H9 (cell line): ENCODE data around the gene GRK4. TPM values are rescaled to one million over a fixed set of nuclear protein-coding genes. Genes with fewer than 3 reads are reported as not detected.
A peak's percentile ranks its signal among the peaks of the same experiment; 100 is the strongest.

Experiments used
- DNase-seq: peaks from one replicate; pipeline ENCODE4 v3.0.0-alpha.2; 2017
- H2AFZ ChIP-seq: one replicate; pipeline ENCODE4 v1.6.1; 2013; ENCODE audit warnings: mild to moderate bottlenecking, low read length, control low read depth, moderate library complexity
- H2AK5ac ChIP-seq: 2 replicates; pipeline ENCODE4 v1.6.1; 2013; ENCODE audit warnings: low read length, control low read depth, mixed read lengths; ENCODE audit not compliant: insufficient read length
- H2BK120ac ChIP-seq: one replicate; pipeline ENCODE4 v1.6.1; 2013; ENCODE audit warnings: low read depth, mild to moderate bottlenecking, low read length, control low read depth, inconsistent platforms; ENCODE audit not compliant: poor library complexity, severe bottlenecking
- H2BK12ac ChIP-seq: 2 replicates; pipeline ENCODE4 v1.6.1; 2013; ENCODE audit warnings: low read length, control low read depth, mixed read lengths, low read depth; ENCODE audit not compliant: insufficient read length
- H2BK15ac ChIP-seq: 2 replicates; pipeline ENCODE4 v1.6.1; 2013; ENCODE audit warnings: low read depth, low read length, control low read depth
- H2BK20ac ChIP-seq: one replicate; pipeline ENCODE4 v1.6.1; 2013; ENCODE audit warnings: low read depth, mild to moderate bottlenecking, low read length, control low read depth, inconsistent platforms; ENCODE audit not compliant: poor library complexity, severe bottlenecking
- H2BK5ac ChIP-seq: 2 replicates; pipeline ENCODE4 v1.6.1; 2013; ENCODE audit warnings: low read length, control low read depth, mixed read lengths; ENCODE audit not compliant: insufficient read length
- H3K14ac ChIP-seq: 2 replicates; pipeline ENCODE4 v1.6.1; 2013; ENCODE audit warnings: low read length, control low read depth; ENCODE audit not compliant: insufficient read depth
- H3K18ac ChIP-seq: 2 replicates; pipeline ENCODE4 v1.6.1; 2013; ENCODE audit warnings: low read depth, mild to moderate bottlenecking, mixed read lengths, low read length, control low read depth; ENCODE audit not compliant: insufficient read length
- H3K23ac ChIP-seq: 2 replicates; pipeline ENCODE4 v1.6.1; 2013; ENCODE audit warnings: low read length, control low read depth, mixed read lengths, low read depth; ENCODE audit not compliant: insufficient read length
- H3K23me2 ChIP-seq: 2 replicates; pipeline ENCODE4 v1.6.1; 2013; ENCODE audit warnings: low read depth, mild to moderate bottlenecking, mixed read lengths, low read length, control low read depth; ENCODE audit not compliant: insufficient read length, poor library complexity, severe bottlenecking
- H3K27ac ChIP-seq: 2 replicates; pipeline ENCODE4 v1.5.1; 2013; ENCODE audit warnings: low read length, control low read depth, mixed read lengths, low read depth; ENCODE audit not compliant: insufficient read length
- H3K27me3 ChIP-seq: 2 replicates; pipeline ENCODE4 v1.6.1; 2013; ENCODE audit warnings: low read length, control low read depth, inconsistent platforms; ENCODE audit not compliant: insufficient read depth
- H3K4ac ChIP-seq: 2 replicates; pipeline ENCODE4 v1.6.1; 2013; ENCODE audit warnings: low read depth, mild to moderate bottlenecking, control low read depth, inconsistent platforms, low read length, moderate library complexity
- H3K4me1 ChIP-seq: 2 replicates; pipeline ENCODE4 v1.6.1; 2013; ENCODE audit warnings: low read length, control low read depth, inconsistent platforms; ENCODE audit not compliant: insufficient read depth
- H3K4me2 ChIP-seq: 2 replicates; pipeline ENCODE4 v1.6.1; 2013; ENCODE audit warnings: low read length, control low read depth, mixed read lengths; ENCODE audit not compliant: insufficient read length, insufficient read depth
- H3K56ac ChIP-seq: 2 replicates; pipeline ENCODE4 v1.6.1; 2013; ENCODE audit warnings: low read depth, mild to moderate bottlenecking, mixed read lengths, low read length, control low read depth; ENCODE audit not compliant: insufficient read length
- H3K79me1 ChIP-seq: 2 replicates; pipeline ENCODE4 v1.6.1; 2013; ENCODE audit warnings: low read depth, mild to moderate bottlenecking, moderate library complexity, low read length, control low read depth, inconsistent platforms; ENCODE audit not compliant: insufficient read depth, poor library complexity, severe bottlenecking
- H3K79me2 ChIP-seq: 2 replicates; pipeline ENCODE4 v1.6.1; 2013; ENCODE audit warnings: low read length, control low read depth, inconsistent platforms; ENCODE audit not compliant: insufficient read depth
- H3K9ac ChIP-seq: 2 replicates; pipeline ENCODE4 v1.6.1; 2013; ENCODE audit warnings: low read length, control low read depth, mixed read lengths; ENCODE audit not compliant: insufficient read length; ENCODE audit errors: extremely low read depth
- H3K9me3 ChIP-seq: one replicate; pipeline ENCODE4 v1.6.1; 2013; ENCODE audit warnings: low read depth, low read length, inconsistent platforms; ENCODE audit not compliant: control insufficient read depth
- H3T11ph ChIP-seq: one replicate; pipeline ENCODE4 v1.6.1; 2013; ENCODE audit warnings: mild to moderate bottlenecking, low read length, control low read depth, inconsistent platforms
- H4K20me1 ChIP-seq: one replicate; pipeline ENCODE4 v1.6.1; 2013; ENCODE audit not compliant: control insufficient read depth, insufficient read length, insufficient read depth
- H4K5ac ChIP-seq: 2 replicates; pipeline ENCODE4 v1.6.1; 2013; ENCODE audit warnings: low read depth, mild to moderate bottlenecking, mixed read lengths, low read length, control low read depth; ENCODE audit not compliant: insufficient read length
- H4K8ac ChIP-seq: replicated peaks from 2 replicates; pipeline ENCODE4 v1.6.1; 2013; ENCODE audit warnings: low read length, control low read depth, mixed read lengths, low read depth; ENCODE audit not compliant: insufficient read length
- H4K91ac ChIP-seq: 2 replicates; pipeline ENCODE4 v1.6.1; 2013; ENCODE audit warnings: low read depth, mild to moderate bottlenecking, moderate library complexity, mixed read lengths, low read length, control low read depth; ENCODE audit not compliant: insufficient read length
- H3K27ac Mint-ChIP-seq, 3 experiments: 2 replicates in 2 of 3; 3 replicates in 1 of 3; pipeline ENCODE4 v1.8.0; 2020 to 2021; ENCODE audit warnings: mixed read lengths in 3 of 3, mild to moderate bottlenecking in 1 of 3, moderate library complexity in 1 of 3
- H3K27me3 Mint-ChIP-seq: 2 replicates; pipeline ENCODE4 v1.8.0; 2021; ENCODE audit warnings: low read depth, mild to moderate bottlenecking, moderate library complexity, mixed read lengths
- H3K36me3 Mint-ChIP-seq, 3 experiments: 2 replicates in 2 of 3; 3 replicates in 1 of 3; pipeline ENCODE4 v1.8.0; 2020 to 2021; ENCODE audit warnings: low read depth in 3 of 3, mixed read lengths in 3 of 3; ENCODE audit not compliant: insufficient read depth in 1 of 3
- H3K4me1 Mint-ChIP-seq, 2 experiments: 2 replicates each; pipeline ENCODE4 v1.8.0; 2020; ENCODE audit warnings: mixed read lengths in 2 of 2
- H3K4me3 Mint-ChIP-seq, 2 experiments: 2 replicates in 1 of 2; 3 replicates in 1 of 2; pipeline ENCODE4 v1.8.0; 2020 to 2021; ENCODE audit warnings: mild to moderate bottlenecking in 2 of 2, mixed read lengths in 2 of 2, moderate library complexity in 1 of 2
- H3K9me3 Mint-ChIP-seq, 2 experiments: 2 replicates in 1 of 2; 3 replicates in 1 of 2; pipeline ENCODE4 v1.8.0; 2020; ENCODE audit warnings: mild to moderate bottlenecking in 2 of 2, mixed read lengths in 2 of 2, moderate library complexity in 1 of 2
- CTCF ChIP-seq: fragments of 200-600 bp; sonication (generic); conservative IDR thresholded peaks from 3 replicates; pipeline ENCODE4 v1.8.0; 2021; ENCODE audit warnings: antibody characterized with exemption, mild to moderate bottlenecking
- WGBS: extraction: QIAGEN DNeasy Blood & Tissue Kit; methylation state at CpG from one replicate; pipeline ENCODE4 v1.1.7; 2013; ENCODE audit warnings: missing lambda C conversion rate, low lambda C conversion rate, mixed read lengths; ENCODE audit not compliant: insufficient read length; ENCODE audit errors: extremely low coverage; 5-methylcytosine and 5-hydroxymethylcytosine counted together
- total RNA-seq: library from RNA; stranded (reverse); gene quantifications from 2 replicates; pipeline ENCODE4 v1.2.1, GENCODE V29; 2021

The GRK4 gene
- total RNA-seq, 1 experiment from 2014 or later: 4.8 TPM

DNA sequence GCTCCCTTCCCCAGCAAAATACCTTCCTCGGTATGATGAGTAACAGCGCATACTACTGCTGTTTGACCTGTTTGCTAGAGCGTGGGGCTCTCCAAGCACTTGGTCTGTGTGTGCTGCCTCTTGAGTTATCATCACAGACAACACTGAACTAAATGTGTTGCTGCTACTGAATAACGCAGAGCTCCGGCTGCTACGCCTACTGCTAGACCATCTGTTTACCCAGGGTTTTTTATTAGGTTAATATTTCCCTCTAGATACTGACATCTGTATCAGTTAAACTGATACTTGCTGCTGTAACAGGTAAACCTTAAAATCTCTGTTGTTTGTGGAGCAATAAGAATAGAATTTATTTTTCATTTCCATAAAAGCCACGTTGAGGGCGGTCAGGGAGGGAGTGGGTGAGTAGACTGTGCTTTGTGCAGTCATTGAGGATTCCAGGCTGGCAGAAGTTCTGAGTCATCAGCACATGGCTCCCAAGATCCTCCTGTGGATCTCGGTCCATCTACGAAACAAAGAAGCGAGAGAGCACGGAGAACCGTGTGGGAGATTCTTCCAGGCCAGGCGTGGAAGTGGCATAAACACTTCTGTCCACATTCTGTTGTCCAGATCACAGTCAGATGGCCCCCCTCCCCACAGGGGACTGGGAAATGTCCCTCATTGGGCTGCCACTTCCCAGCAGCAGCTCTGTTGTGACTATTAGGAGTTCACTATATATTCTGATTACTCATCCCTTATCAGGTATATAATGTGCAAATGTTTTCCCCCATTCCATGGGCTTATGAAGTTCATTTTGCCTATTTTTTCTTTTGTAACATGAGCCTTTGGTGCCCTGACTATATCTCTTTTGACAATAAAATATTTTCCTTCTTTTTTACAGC lies 14.1 kb downstream of the GRK4 start:
- Histone ChIP-seq H3K4me2 (no peak overlapping the region), H3K4ac (no peak overlapping the region)

More for the DNA sequence above, 14.1 kb downstream of the GRK4 start:
- peaks cover 7 to 11% of the 10 kb centered on the region in 2 experiments; a peak in 4 of 5 replicates for H3K9me3 Mint-ChIP-seq
- no peaks in the 10 kb centered on the region for H3K23me2 ChIP-seq
- H2BK15ac ChIP-seq: no peak overlapping the region
- H3K36me3 Mint-ChIP-seq: peaks cover 0 to 2% (median 0%) of the 10 kb centered on the region in 3 experiments; a peak in 1 of 7 replicates
- no peak overlapping the region for H3K27ac ChIP-seq
- H2AFZ ChIP-seq: no peak overlapping the region
- peaks cover 2 to 5% of the 10 kb centered on the region in 2 experiments; a peak in 2 of 4 replicates for H3K4me1 Mint-ChIP-seq
- no peak overlapping the region for H2BK5ac ChIP-seq
- no peak overlapping the region for H2BK20ac ChIP-seq
- no peaks in the 10 kb centered on the region for H3K79me1 ChIP-seq
- no peak overlapping the region for H2AK5ac ChIP-seq
- no peak overlapping the region for H2BK12ac ChIP-seq
- H3K79me2 ChIP-seq: no peaks in the 10 kb centered on the region
- H3K23ac ChIP-seq: no peak overlapping the region
- no peaks in the 10 kb centered on the region for H4K20me1 ChIP-seq
- no CpG with 5 or more reads among the region's 14 CpGs for WGBS
- no peaks in the 10 kb centered on the region for H3K27me3 ChIP-seq
- H3K18ac ChIP-seq: no peak overlapping the region
- no peak overlapping the region for H4K91ac ChIP-seq
- peaks cover 8% of the 10 kb centered on the region for H3K9me3 ChIP-seq
- H3K14ac ChIP-seq: no peak overlapping the region
- TF ChIP-seq CTCF: no peak
- H3K9ac ChIP-seq: no peak overlapping the region
- no peak overlapping the region for H3T11ph ChIP-seq
- H2BK120ac ChIP-seq: no peak overlapping the region
- H3K27me3 Mint-ChIP-seq: peaks cover 5% of the 10 kb centered on the region
- no peak overlapping the region for H3K56ac ChIP-seq
- no peak overlapping the region for H3K27ac Mint-ChIP-seq
- no peaks in the 10 kb centered on the region for H3K4me1 ChIP-seq
- no peak overlapping the region for H4K5ac ChIP-seq
- peak overlapping the region; percentile 27 for H4K8ac ChIP-seq
- H3K4me3 Mint-ChIP-seq: no peak overlapping the region
- DNase-seq: no peak
